ENCODE measurements around the gene MMP27. TPM values are rescaled to one million over a fixed set of nuclear protein-coding genes. Genes with fewer than 3 reads are reported as not detected.

Gene MMP27
- not detected in 2 replicates for total RNA-seq

GRCh38 chr11:102705626-102706025 is at the start of gene MMP27:
MMP27 (minus strand) TSS chr11:102705769; CDS start chr11:102705714, 55 bp downstream.

DNA sequence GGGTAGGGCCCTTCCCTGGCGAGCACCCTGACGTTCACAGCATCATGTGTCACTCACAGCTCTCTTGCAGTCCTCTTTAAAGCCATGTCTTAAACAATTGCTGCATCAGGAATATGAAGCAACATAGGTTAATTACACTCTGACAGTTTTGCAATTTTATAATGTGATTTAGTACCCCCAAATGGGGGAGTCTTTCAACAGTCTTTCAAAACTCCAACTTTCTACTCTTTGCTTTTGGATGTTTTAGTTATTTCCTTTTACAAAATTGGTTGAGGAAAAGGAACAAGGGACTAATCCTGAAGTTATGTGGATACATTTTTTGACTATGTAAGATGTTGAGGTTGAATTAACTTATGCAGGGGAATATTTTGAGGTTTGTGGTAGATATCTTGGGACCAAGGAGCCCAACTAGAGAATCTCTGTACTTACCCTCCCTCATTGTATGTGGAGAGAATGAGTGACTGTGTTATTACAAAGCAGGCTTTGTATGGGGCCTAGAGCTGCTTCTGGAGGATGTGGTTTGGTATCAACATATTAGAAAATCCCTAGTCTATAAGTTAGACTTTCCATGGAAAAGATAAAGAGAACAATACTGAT is 19.4 kb upstream of the MMP27 start, which contains the start of gene MMP8:
Gene MMP8, minus strand, starts transcription at position 51 of the 597 bp plus-strand sequence. CDS start 99 bp downstream, outside the sequence.

Other genes starting within 250 kb of the MMP27 start
- gene MMP7, start 175.0 kb downstream of the MMP27 start, total RNA-seq: 43.3 and 509 TPM in 2 replicates
- gene MMP20, start 80.4 kb downstream of the MMP27 start, total RNA-seq: not detected in 2 replicates
- gene MMP8, start 19.2 kb upstream of the MMP27 start, total RNA-seq: not detected in 2 replicates
- gene MMP10, start 74.9 kb upstream of the MMP27 start, total RNA-seq: 0.13 and 1.1 TPM in 2 replicates
- 6.0 and 8.7 TPM in 2 replicates for gene MMP1, start 92.4 kb upstream of the MMP27 start, total RNA-seq
- 1.0 TPM in 1 of 2 replicates, not detected in the other for gene MMP3, start 137.8 kb upstream of the MMP27 start, total RNA-seq
- gene MMP12, start 169.2 kb upstream of the MMP27 start, total RNA-seq: not detected in 2 replicates
- 0.33 and 4.1 TPM in 2 replicates for gene MMP13, start 250.0 kb upstream of the MMP27 start, total RNA-seq